Liver (tissue), 9 donors: ENCODE data around the gene DACH1. TPM values are rescaled to one million over a fixed set of nuclear protein-coding genes. Genes with fewer than 3 reads are reported as not detected.

Experiments
- DNase-seq: peaks from one replicate; pipeline ENCODE4 v3.0.0-alpha.2; 2017; ENCODE audit warnings: low spot score
- H3K27ac ChIP-seq, 2 donors: one replicate each; pipeline ENCODE4 v1.7.0; 2013; ENCODE audit warnings: inconsistent platforms in 2 of 2, low read length in 2 of 2, control low read depth in 1 of 2, low read depth in 1 of 2, mild to moderate bottlenecking in 1 of 2
- H3K27me3 ChIP-seq, 4 donors: one replicate each; pipeline versions ENCODE4 v1.6.1 to v1.7.0; 2013; ENCODE audit warnings: low read length in 3 of 4, inconsistent platforms in 1 of 4, mild to moderate bottlenecking in 1 of 4, moderate library complexity in 1 of 4; ENCODE audit not compliant: control insufficient read depth in 4 of 4, insufficient read depth in 4 of 4
- H3K36me3 ChIP-seq, 4 donors: one replicate each; pipeline versions ENCODE4 v1.6.1 to v1.7.0; 2013; ENCODE audit warnings: low read length in 3 of 4, mild to moderate bottlenecking in 3 of 4, low read depth in 1 of 4, moderate library complexity in 1 of 4; ENCODE audit not compliant: control insufficient read depth in 4 of 4, insufficient read depth in 3 of 4
- H3K4me1 ChIP-seq, 4 donors: one replicate each; pipeline versions ENCODE4 v1.6.1 to v1.7.0; 2013; ENCODE audit warnings: low read length in 3 of 4, mild to moderate bottlenecking in 3 of 4, moderate library complexity in 1 of 4; ENCODE audit not compliant: control insufficient read depth in 4 of 4, insufficient read depth in 4 of 4
- H3K4me3 ChIP-seq, 3 donors: one replicate each; pipeline versions ENCODE4 v1.6.1 to v1.7.0; 2013; ENCODE audit warnings: low read length in 3 of 3, control low read depth in 1 of 3, low read depth in 1 of 3, mild to moderate bottlenecking in 1 of 3
- H3K9ac ChIP-seq, 2 donors: one replicate each; pipeline ENCODE4 v1.7.0; 2013; ENCODE audit warnings: low read length in 2 of 2, mild to moderate bottlenecking in 2 of 2, moderate library complexity in 2 of 2, control low read depth in 1 of 2, low read depth in 1 of 2
- H3K9me3 ChIP-seq, 4 donors: one replicate each; pipeline versions ENCODE4 v1.6.1 to v1.7.0; 2013; ENCODE audit warnings: low read length in 3 of 4; ENCODE audit not compliant: control insufficient read depth in 4 of 4
- CTCF ChIP-seq: fragments of 150-350 bp; IDR thresholded peaks from 2 replicates; pipeline ENCODE4 v1.5.1; 2017; ENCODE audit warnings: improper control_type of control experiment, low read depth, low read length; ENCODE audit not compliant: missing input control
- EGR1 ChIP-seq, 2 donors: IDR thresholded peaks; 2 replicates each; pipeline ENCODE4 v1.6.1; 2016 to 2018; ENCODE audit warnings: antibody characterized with exemption in 2 of 2, low read depth in 2 of 2
- GABPA ChIP-seq, 2 donors: IDR thresholded peaks in 1 of 2; conservative IDR thresholded peaks in 1 of 2; 2 replicates each; pipeline ENCODE4 v1.6.1; 2016; ENCODE audit warnings: antibody characterized with exemption in 2 of 2, mild to moderate bottlenecking in 1 of 2, moderate library complexity in 1 of 2
- HNF4A ChIP-seq, 2 donors: conservative IDR thresholded peaks; 2 replicates each; pipeline ENCODE4 v1.6.1; 2016; ENCODE audit warnings: antibody characterized with exemption in 2 of 2, mild to moderate bottlenecking in 2 of 2
- HNF4G ChIP-seq: IDR thresholded peaks from 2 replicates; pipeline ENCODE4 v1.6.1; 2016; ENCODE audit warnings: antibody characterized with exemption
- JUND ChIP-seq, 2 donors: IDR thresholded peaks; 2 replicates each; pipeline ENCODE4 v1.6.1; 2016; ENCODE audit warnings: antibody characterized with exemption in 2 of 2
- RAD21 ChIP-seq, 2 donors: IDR thresholded peaks; 2 replicates each; pipeline ENCODE4 v1.6.1; 2016; ENCODE audit warnings: antibody characterized with exemption in 2 of 2, mild to moderate bottlenecking in 2 of 2
- REST ChIP-seq: IDR thresholded peaks from 2 replicates; pipeline ENCODE4 v1.6.1; 2016; ENCODE audit warnings: antibody characterized with exemption, mild to moderate bottlenecking
- RXRA ChIP-seq, 2 donors: IDR thresholded peaks; 2 replicates each; pipeline ENCODE4 v1.6.1; 2017 to 2018; ENCODE audit warnings: antibody characterized with exemption in 2 of 2, mild to moderate bottlenecking in 1 of 2
- TAF1 ChIP-seq: conservative IDR thresholded peaks from 2 replicates; pipeline ENCODE4 v1.6.1; 2016; ENCODE audit warnings: antibody characterized with exemption, mild to moderate bottlenecking
- YY1 ChIP-seq: IDR thresholded peaks from 2 replicates; pipeline ENCODE4 v1.6.1; 2016; ENCODE audit warnings: antibody characterized with exemption, mild to moderate bottlenecking
- ZBTB33 ChIP-seq: IDR thresholded peaks from 2 replicates; pipeline ENCODE4 v1.6.1; 2016; ENCODE audit warnings: antibody characterized with exemption
- WGBS: extraction: QIAGEN DNeasy Blood & Tissue Kit; methylation state at CpG from one replicate; pipeline ENCODE4 v1.1.7; 2013; 5-methylcytosine and 5-hydroxymethylcytosine counted together
- polyA plus RNA-seq, 2 donors: library from polyadenylated mRNA; stranded (reverse) in 1 of 2; unstranded in 1 of 2; fragments of 200-250 nt in 1 of 2; fragments of >200 nt in 1 of 2; fragmentation: Nextera tagmentation in 1 of 2; extraction: Ambion mirVana in 1 of 2; gene quantifications; one replicate each; pipeline versions ENCODE4 v1.2.1 to v1.2.3, GENCODE V29; 2013 to 2015
- total RNA-seq, 2 donors: library from RNA; depleted of rRNA; stranded (reverse); fragments of >200 nt; gene quantifications; one replicate each; pipeline ENCODE4 v1.2.3, GENCODE V29; 2014
- donor health status: healthy.
- donor health status: healthy.
- donor health status: healthy.
- donor health status: healthy.
- donor health status: healthy.

The DACH1 gene
- total and polyA plus RNA-seq, 4 donors: 0.28 to 1.9 (median 0.77) TPM

GRCh38 chr13:71831716-71832115 lies 35.3 kb downstream of the DACH1 start:
- Histone ChIP-seq H3K27ac (no peak overlapping the region), H3K9me3 (no peaks in the 10 kb centered on the region), H3K4me1 (no peaks in the 10 kb centered on the region), H3K36me3 (no peaks in the 10 kb centered on the region), H3K27me3 (peaks cover 0 to 3% (median 0%) of the 10 kb centered on the region in 4 donors), H3K9ac (no peak overlapping the region), H3K4me3 (no peak overlapping the region)
- 20% methylated on average over 3 of the region's 3 CpGs for WGBS
- no peak for DNase-seq
- no peak for TF ChIP-seq HNF4A (conservative IDR thresholded peaks at IDR 0.05)
- no peak for TF ChIP-seq CTCF

- no peak for DNase-seq
- Histone ChIP-seq H3K4me3 (no peak overlapping the region), H3K27me3 (peaks cover 0 to 3% (median 0%) of the 10 kb centered on the region in 4 donors), H3K9me3 (peaks cover 0 to 3% (median 0%) of the 10 kb centered on the region in 4 donors), H3K36me3 (no peaks in the 10 kb centered on the region), H3K9ac (no peak overlapping the region), H3K4me1 (no peaks in the 10 kb centered on the region), H3K27ac (no peak overlapping the region)
- 79% methylated on average over 2 of the region's 2 CpGs for WGBS
- TF ChIP-seq EGR1 (IDR thresholded peaks at IDR 0.05; ENCODE audit: low read depth in 2 of 2): no peak
- TF ChIP-seq GABPA (IDR thresholded peaks at IDR 0.05 in 1 of 2, conservative IDR thresholded peaks at IDR 0.05 in 1 of 2): no peak
- no peak for TF ChIP-seq ZBTB33
- TF ChIP-seq HNF4G: no peak
- TF ChIP-seq RXRA (IDR thresholded peaks at IDR 0.05): no peak
- TF ChIP-seq REST: no peak
- TF ChIP-seq HNF4A (conservative IDR thresholded peaks at IDR 0.05): no peak
- no peak for TF ChIP-seq RAD21 (IDR thresholded peaks at IDR 0.05)
- TF ChIP-seq TAF1: no peak
- no peak for TF ChIP-seq JUND (IDR thresholded peaks at IDR 0.05)
- no peak for TF ChIP-seq YY1
Observed at GRCh38 chr13:71830736-71831135, 36.3 kb downstream of the DACH1 start.
